OCI-LY7 (cell line): ENCODE measurements around the gene ASB10.

ENCODE experiments used
- CTCF ChIP-seq: fragments of 200-600 bp; sonication (generic); conservative IDR thresholded peaks from 2 replicates; pipeline ENCODE4 v1.5.1; 2014; ENCODE audit warnings: mild to moderate bottlenecking, antibody characterized with exemption, low read length, moderate library complexity, mixed read lengths
- EZH2phosphoT487 ChIP-seq: fragments of 200-600 bp; sonication (generic); IDR thresholded peaks from 2 replicates; pipeline ENCODE4 v1.6.1; 2018; ENCODE audit warnings: low read depth, borderline replicate concordance, mild to moderate bottlenecking, mixed run types, antibody characterized with exemption, low read length, moderate library complexity, mixed read lengths

- TF ChIP-seq CTCF = no peak
- no peak for TF ChIP-seq EZH2phosphoT487
These were observed 45.7 kb downstream of the ASB10 start for GRCh38 chr7:151141311-151141854.
